ENCODE results near the gene CHCHD6. TPM values are rescaled to one million over a fixed set of nuclear protein-coding genes. Genes with fewer than 3 reads are reported as not detected.
A peak's percentile ranks its signal among the peaks of the same experiment; 100 is the strongest.

The CHCHD6 gene
- total RNA-seq, 1 experiment from 2014 or later: 45.9 TPM

GRCh38 chr3:126714276-126714900 is 10.3 kb downstream of the CHCHD6 start:
- CTCF ChIA-PET: interaction anchor here (0.7 to 1.5 kb wide), 2 partner anchors 32 to 100 kb away, joined by 3 to 4 read pairs; no protein-coding TSS in a partner anchor

GRCh38 chr3:126714921-126715320 is 10.9 kb downstream of the CHCHD6 start:
- Mint-ChIP-seq H3K4me3 (ENCODE audit: low read depth, unreplicated experiment) (no peak overlapping the region), H3K36me3 (ENCODE audit: insufficient read depth, unreplicated experiment) (no peaks in the 10 kb centered on the region), H3K27ac (ENCODE audit: unreplicated experiment) (no peak overlapping the region), H3K4me1 (ENCODE audit: low read depth, unreplicated experiment) (peaks cover 18% of the 10 kb centered on the region), H3K9me3 (ENCODE audit: low read depth, unreplicated experiment) (no peaks in the 10 kb centered on the region), H3K27me3 (ENCODE audit: unreplicated experiment) (no peaks in the 10 kb centered on the region)
- CTCF ChIA-PET: interaction anchor here (0.7 to 1.5 kb wide), 3 partner anchors 32 to 111 kb away, joined by 3 to 4 read pairs (median 3); no protein-coding TSS in a partner anchor
- DNase-seq: no peak
- intact Hi-C loops (cut with micrococcal nuclease; ENCODE audit: unreplicated experiment): no loop called here
- BruUV-seq (replicated peaks): no TSS peak
- peak; percentile 24 for TF ChIP-seq CTCF (IDR thresholded peaks at IDR 0.05; ENCODE audit: unreplicated experiment)

More at GRCh38 chr3:126714276-126714900, 10.3 kb downstream of the CHCHD6 start:
- intact Hi-C loops (cut with micrococcal nuclease; ENCODE audit: unreplicated experiment): no loop called here
- H3K4me3 Mint-ChIP-seq (ENCODE audit: low read depth, unreplicated experiment): no peak overlapping the region
- H3K36me3 Mint-ChIP-seq (ENCODE audit: insufficient read depth, unreplicated experiment): no peaks in the 10 kb centered on the region
- TF ChIP-seq CTCF (IDR thresholded peaks at IDR 0.05; ENCODE audit: unreplicated experiment): no peak
- no peak overlapping the region for H3K27ac Mint-ChIP-seq (ENCODE audit: unreplicated experiment)
- no TSS peak for BruUV-seq (replicated peaks)
- peaks cover 18% of the 10 kb centered on the region for H3K4me1 Mint-ChIP-seq (ENCODE audit: low read depth, unreplicated experiment)
- DNase-seq: no peak
- no peaks in the 10 kb centered on the region for H3K27me3 Mint-ChIP-seq (ENCODE audit: unreplicated experiment)
- no peaks in the 10 kb centered on the region for H3K9me3 Mint-ChIP-seq (ENCODE audit: low read depth, unreplicated experiment)

- Mint-ChIP-seq H3K4me3 (ENCODE audit: low read depth, unreplicated experiment) (no peak overlapping the region), H3K27me3 (ENCODE audit: unreplicated experiment) (no peaks in the 10 kb centered on the region), H3K27ac (ENCODE audit: unreplicated experiment) (no peak overlapping the region), H3K4me1 (ENCODE audit: low read depth, unreplicated experiment) (peaks cover 18% of the 10 kb centered on the region), H3K9me3 (ENCODE audit: low read depth, unreplicated experiment) (no peaks in the 10 kb centered on the region), H3K36me3 (ENCODE audit: insufficient read depth, unreplicated experiment) (no peaks in the 10 kb centered on the region)
- TF ChIP-seq CTCF (IDR thresholded peaks at IDR 0.05; ENCODE audit: unreplicated experiment): no peak
- intact Hi-C loops (cut with micrococcal nuclease; ENCODE audit: unreplicated experiment): no loop called here
- CTCF ChIA-PET: interaction anchor here (0.6 to 1.5 kb wide), 12 partner anchors 11 to 462 kb away, joined by 3 to 8 read pairs (median 4); partner anchors contain the start of gene CHCHD6
- BruUV-seq (replicated peaks): no TSS peak
- peak; percentile 51 for DNase-seq
Observed at GRCh38 chr3:126715432-126715831, 11.4 kb downstream of the CHCHD6 start.

GRCh38 chr3:126716057-126716456 is 12.0 kb downstream of the CHCHD6 start:
- no peak overlapping the region for H3K27ac Mint-ChIP-seq (ENCODE audit: unreplicated experiment)
- CTCF ChIA-PET: interaction anchor here (0.8 to 1.4 kb wide), 3 partner anchors 26 to 197 kb away, joined by 3 to 8 read pairs (median 6); no protein-coding TSS in a partner anchor
- intact Hi-C loops (cut with micrococcal nuclease; ENCODE audit: unreplicated experiment): no loop called here
- no peaks in the 10 kb centered on the region for H3K36me3 Mint-ChIP-seq (ENCODE audit: insufficient read depth, unreplicated experiment)
- no TSS peak for BruUV-seq (replicated peaks)
- no peak overlapping the region for H3K4me3 Mint-ChIP-seq (ENCODE audit: low read depth, unreplicated experiment)
- no peaks in the 10 kb centered on the region for H3K27me3 Mint-ChIP-seq (ENCODE audit: unreplicated experiment)
- peaks cover 18% of the 10 kb centered on the region for H3K4me1 Mint-ChIP-seq (ENCODE audit: low read depth, unreplicated experiment)
- no peak for DNase-seq
- no peak for TF ChIP-seq CTCF (IDR thresholded peaks at IDR 0.05; ENCODE audit: unreplicated experiment)
- H3K9me3 Mint-ChIP-seq (ENCODE audit: low read depth, unreplicated experiment): no peaks in the 10 kb centered on the region
